ENCODE results near the gene PRICKLE4. TPM values are rescaled to one million over a fixed set of nuclear protein-coding genes. Genes with fewer than 3 reads are reported as not detected.

The PRICKLE4 gene
- total RNA-seq, 1 donor from 2014 or later: 3.4 TPM

DNA sequence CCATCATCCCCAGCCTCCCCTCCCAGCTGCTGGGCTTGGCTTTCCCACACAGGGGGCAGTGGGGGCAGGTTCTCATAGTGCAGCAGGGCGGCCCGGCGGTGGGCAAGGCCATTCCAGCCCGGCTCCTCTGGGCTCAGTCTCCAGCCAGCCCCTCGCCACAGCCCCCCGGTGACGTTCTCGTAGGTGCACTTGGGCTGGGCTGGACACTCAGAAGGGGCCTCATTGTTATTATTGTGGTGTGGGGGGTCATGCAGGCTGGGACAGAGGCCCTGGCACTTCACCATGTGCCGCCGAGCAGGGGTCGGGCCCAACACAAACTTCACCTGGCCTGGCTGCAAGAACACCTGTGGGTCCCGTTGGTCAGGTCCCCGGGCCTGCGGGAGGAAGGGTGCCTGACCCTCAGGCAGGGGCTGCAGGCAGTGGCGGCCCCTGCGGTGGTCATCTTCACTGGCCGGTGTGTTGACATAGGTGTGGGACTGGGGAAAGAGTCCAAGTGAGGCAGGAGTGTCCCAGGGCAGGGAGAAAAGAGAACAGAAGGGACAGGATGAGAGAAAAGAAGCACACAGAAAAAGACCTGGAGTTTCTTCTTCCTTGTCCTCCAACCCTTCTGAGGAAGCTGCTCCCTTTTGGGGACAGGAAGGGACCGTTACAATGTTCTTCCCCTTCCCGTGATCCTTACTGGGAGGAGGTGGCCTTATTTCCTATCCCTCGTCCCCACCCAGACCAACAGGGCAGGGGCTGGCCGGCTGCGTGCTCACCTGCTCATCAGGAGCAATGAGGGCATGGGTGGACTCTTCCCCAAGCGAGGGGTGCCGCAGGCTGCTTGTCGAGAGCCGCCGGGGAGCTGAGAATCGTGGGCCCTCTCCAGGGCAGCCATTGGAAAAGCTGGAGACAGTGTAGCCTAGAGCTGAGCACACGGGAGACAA, 9.3 kb upstream of the PRICKLE4 start:
- DNase-seq (ENCODE audit: low read depth) (no peak), FAIRE-seq (no peak)
- Histone ChIP-seq H4K20me1 (ENCODE audit: insufficient read depth, low read length) (no peaks in the 10 kb centered on the region), H3K4me2 (ENCODE audit: low read length) (no peak overlapping the region), H3K79me2 (ENCODE audit: insufficient read depth, low read length) (no peaks in the 10 kb centered on the region), H3K4me3 (ENCODE audit: insufficient read depth, low read depth, low read length) (no peak overlapping the region), H3K9ac (ENCODE audit: low read length) (no peak overlapping the region), H3K4me1 (ENCODE audit: insufficient read depth, low read length) (peaks cover 8% of the 10 kb centered on the region), H2AFZ (ENCODE audit: low read depth, low read length) (no peak overlapping the region), H3K27ac (ENCODE audit: low read depth, low read length) (no peak overlapping the region), H3K36me3 (ENCODE audit: insufficient read depth, low read length) (peaks cover 4% of the 10 kb centered on the region), H3K27me3 (ENCODE audit: insufficient read depth, low read length) (no peaks in the 10 kb centered on the region), H3K9me3 (ENCODE audit: insufficient read depth, low read depth, low read length) (no peaks in the 10 kb centered on the region)
- no peak overlapping the region for H3K27ac Mint-ChIP-seq (ENCODE audit: unreplicated experiment)
- TF ChIP-seq, protein P1, sequence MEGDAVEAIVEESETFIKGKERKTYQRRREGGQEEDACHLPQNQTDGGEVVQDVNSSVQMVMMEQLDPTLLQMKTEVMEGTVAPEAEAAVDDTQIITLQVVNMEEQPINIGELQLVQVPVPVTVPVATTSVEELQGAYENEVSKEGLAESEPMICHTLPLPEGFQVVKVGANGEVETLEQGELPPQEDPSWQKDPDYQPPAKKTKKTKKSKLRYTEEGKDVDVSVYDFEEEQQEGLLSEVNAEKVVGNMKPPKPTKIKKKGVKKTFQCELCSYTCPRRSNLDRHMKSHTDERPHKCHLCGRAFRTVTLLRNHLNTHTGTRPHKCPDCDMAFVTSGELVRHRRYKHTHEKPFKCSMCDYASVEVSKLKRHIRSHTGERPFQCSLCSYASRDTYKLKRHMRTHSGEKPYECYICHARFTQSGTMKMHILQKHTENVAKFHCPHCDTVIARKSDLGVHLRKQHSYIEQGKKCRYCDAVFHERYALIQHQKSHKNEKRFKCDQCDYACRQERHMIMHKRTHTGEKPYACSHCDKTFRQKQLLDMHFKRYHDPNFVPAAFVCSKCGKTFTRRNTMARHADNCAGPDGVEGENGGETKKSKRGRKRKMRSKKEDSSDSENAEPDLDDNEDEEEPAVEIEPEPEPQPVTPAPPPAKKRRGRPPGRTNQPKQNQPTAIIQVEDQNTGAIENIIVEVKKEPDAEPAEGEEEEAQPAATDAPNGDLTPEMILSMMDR (IDR thresholded peaks at IDR 0.05; ENCODE audit: insufficient read depth, low read depth, low read length): no peak
- TF ChIP-seq EZH2 (IDR thresholded peaks at IDR 0.05; ENCODE audit: insufficient read depth, low read length): no peak
- H3K4me3 Mint-ChIP-seq (ENCODE audit: unreplicated experiment): no peak overlapping the region
- H3K36me3 Mint-ChIP-seq (ENCODE audit: low read depth, unreplicated experiment): peaks cover 19% of the 10 kb centered on the region
- H3K27me3 Mint-ChIP-seq (ENCODE audit: low read depth, unreplicated experiment): no peaks in the 10 kb centered on the region
- H3K9me3 Mint-ChIP-seq (ENCODE audit: unreplicated experiment): no peaks in the 10 kb centered on the region
- H3K4me1 Mint-ChIP-seq (ENCODE audit: low read depth, unreplicated experiment): peaks cover 20% of the 10 kb centered on the region

DNA sequence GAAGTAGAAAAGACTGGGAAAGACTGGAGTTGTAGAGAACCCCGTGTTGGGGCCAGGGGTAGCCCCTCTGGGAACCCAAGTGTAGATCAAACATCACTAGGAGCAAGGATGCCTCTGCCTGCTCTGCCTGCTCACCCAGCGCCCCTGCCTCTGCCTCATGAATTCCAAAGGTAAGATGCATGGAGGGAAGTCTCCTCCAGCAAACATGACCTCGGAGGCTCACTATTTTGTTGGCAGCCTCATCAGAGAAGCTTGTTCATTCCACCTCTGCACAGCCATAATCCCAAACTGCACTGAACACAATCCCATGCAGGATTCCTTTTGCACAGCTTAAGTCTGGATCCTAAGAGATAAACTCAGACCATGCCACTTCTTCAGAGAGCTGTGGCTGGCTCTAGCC, 5.7 kb upstream of the PRICKLE4 start:
- Mint-ChIP-seq H3K27ac (ENCODE audit: unreplicated experiment) (peak overlapping the region; percentile 36), H3K4me1 (ENCODE audit: low read depth, unreplicated experiment) (peaks cover 8% of the 10 kb centered on the region), H3K36me3 (ENCODE audit: low read depth, unreplicated experiment) (peaks cover 21% of the 10 kb centered on the region), H3K9me3 (ENCODE audit: unreplicated experiment) (no peaks in the 10 kb centered on the region), H3K27me3 (ENCODE audit: low read depth, unreplicated experiment) (no peaks in the 10 kb centered on the region), H3K4me3 (ENCODE audit: unreplicated experiment) (peak overlapping the region; percentile 14)
- H3K79me2 ChIP-seq (ENCODE audit: insufficient read depth, low read length): no peaks in the 10 kb centered on the region
- H3K9me3 ChIP-seq (ENCODE audit: insufficient read depth, low read depth, low read length): no peaks in the 10 kb centered on the region
- no peaks in the 10 kb centered on the region for H3K27me3 ChIP-seq (ENCODE audit: insufficient read depth, low read length)
- no peak for DNase-seq (ENCODE audit: low read depth)
- no peak for TF ChIP-seq EZH2 (IDR thresholded peaks at IDR 0.05; ENCODE audit: insufficient read depth, low read length)
- TF ChIP-seq, protein P1 (IDR thresholded peaks at IDR 0.05; ENCODE audit: insufficient read depth, low read depth, low read length): no peak
- H3K4me1 ChIP-seq (ENCODE audit: insufficient read depth, low read length): peaks cover 9% of the 10 kb centered on the region
- no peak overlapping the region for H3K9ac ChIP-seq (ENCODE audit: low read length)
- H3K36me3 ChIP-seq (ENCODE audit: insufficient read depth, low read length): peaks cover 4% of the 10 kb centered on the region
- no peak for FAIRE-seq
- no peak overlapping the region for H3K27ac ChIP-seq (ENCODE audit: low read depth, low read length)
- no peak overlapping the region for H2AFZ ChIP-seq (ENCODE audit: low read depth, low read length)
- no peaks in the 10 kb centered on the region for H4K20me1 ChIP-seq (ENCODE audit: insufficient read depth, low read length)
- no peak overlapping the region for H3K4me3 ChIP-seq (ENCODE audit: insufficient read depth, low read depth, low read length)
- no peak overlapping the region for H3K4me2 ChIP-seq (ENCODE audit: low read length)

Measured in astrocyte (in vitro differentiated cells and primary cell).